IPS-18a (cell line): Measurements from ENCODE around the gene ACTL8.

Source experiments
- H3K27ac ChIP-seq: one replicate; pipeline ENCODE4 v1.5.1; 2013; ENCODE audit warnings: low read length
- H3K27me3 ChIP-seq: one replicate; pipeline ENCODE4 v1.6.1; 2013; ENCODE audit warnings: mild to moderate bottlenecking, low read length; ENCODE audit not compliant: control insufficient read depth, insufficient read depth
- H3K36me3 ChIP-seq: one replicate; pipeline ENCODE4 v1.6.1; 2013; ENCODE audit warnings: low read depth, low read length; ENCODE audit not compliant: control insufficient read depth
- H3K4me1 ChIP-seq: one replicate; pipeline ENCODE4 v1.6.1; 2013; ENCODE audit warnings: low read depth, low read length; ENCODE audit not compliant: control insufficient read depth
- H3K4me3 ChIP-seq: one replicate; pipeline ENCODE4 v1.5.1; 2013; ENCODE audit warnings: low read length
- H3K9ac ChIP-seq: one replicate; pipeline ENCODE4 v1.6.1; 2013; ENCODE audit warnings: mild to moderate bottlenecking, low read length, moderate library complexity
- H3K9me3 ChIP-seq: one replicate; pipeline ENCODE4 v1.6.1; 2013; ENCODE audit warnings: low read depth, low read length; ENCODE audit not compliant: control insufficient read depth

Gene ACTL8

GRCh38 chr1:17873007-17873675 lies 118.0 kb downstream of the ACTL8 start:
- Histone ChIP-seq H3K4me3 (no peak overlapping the region), H3K9me3 (no peaks in the 10 kb centered on the region), H3K36me3 (no peaks in the 10 kb centered on the region), H3K27me3 (no peaks in the 10 kb centered on the region), H3K27ac (no peak overlapping the region), H3K9ac (no peak overlapping the region), H3K4me1 (no peaks in the 10 kb centered on the region)

GRCh38 chr1:17874231-17874630 lies 119.1 kb downstream of the ACTL8 start:
- H3K36me3 ChIP-seq: no peaks in the 10 kb centered on the region
- H3K27ac ChIP-seq: no peak overlapping the region
- H3K4me1 ChIP-seq: no peaks in the 10 kb centered on the region
- H3K27me3 ChIP-seq: no peaks in the 10 kb centered on the region
- no peaks in the 10 kb centered on the region for H3K9me3 ChIP-seq
- H3K4me3 ChIP-seq: no peak overlapping the region
- no peak overlapping the region for H3K9ac ChIP-seq

- no peak overlapping the region for H3K9ac ChIP-seq
- no peaks in the 10 kb centered on the region for H3K4me1 ChIP-seq
- no peak overlapping the region for H3K27ac ChIP-seq
- H3K27me3 ChIP-seq: no peaks in the 10 kb centered on the region
- no peak overlapping the region for H3K4me3 ChIP-seq
- H3K36me3 ChIP-seq: no peaks in the 10 kb centered on the region
- no peaks in the 10 kb centered on the region for H3K9me3 ChIP-seq
These were observed 119.6 kb downstream of the ACTL8 start for GRCh38 chr1:17874710-17875109.

GRCh38 chr1:17875171-17875881 lies 120.2 kb downstream of the ACTL8 start:
- no peaks in the 10 kb centered on the region for H3K9me3 ChIP-seq
- H3K27ac ChIP-seq: no peak overlapping the region
- H3K4me3 ChIP-seq: no peak overlapping the region
- no peaks in the 10 kb centered on the region for H3K4me1 ChIP-seq
- no peaks in the 10 kb centered on the region for H3K36me3 ChIP-seq
- no peaks in the 10 kb centered on the region for H3K27me3 ChIP-seq
- no peak overlapping the region for H3K9ac ChIP-seq

GRCh38 chr1:17875882-17876280 lies 120.7 kb downstream of the ACTL8 start:
- Histone ChIP-seq H3K27ac (no peak overlapping the region), H3K9ac (no peak overlapping the region), H3K36me3 (no peaks in the 10 kb centered on the region), H3K27me3 (no peaks in the 10 kb centered on the region), H3K4me3 (no peak overlapping the region), H3K4me1 (no peaks in the 10 kb centered on the region), H3K9me3 (no peaks in the 10 kb centered on the region)
